HEK293 (cell line): ENCODE data around the gene KIAA0319L.

ENCODE experiments used
- CTCF ChIA-PET: fragments of 350-600 bp; formaldehyde crosslinking; extraction: SDS; loops from one replicate; lab custom pipeline; 2021; ENCODE audit warnings: antibody characterized with exemption; lab: Yijun Ruan, JAX
- POLR2A ChIA-PET: fragments of 300-600 bp; formaldehyde crosslinking; extraction: SDS; loops from one replicate; lab custom pipeline; 2020; ENCODE audit warnings: antibody characterized with exemption, inconsistent platforms; lab: Yijun Ruan, JAX
- H3K27ac ChIP-seq: fragments of 200-500 bp; sonication (Bioruptor generic); 2 replicates; pipeline ENCODE4 v1.5.1; 2014; ENCODE audit warnings: low read depth, low read length, control low read depth, inconsistent platforms; ENCODE audit errors: extremely low read depth
- H3K36me3 ChIP-seq, 2 experiments: fragments of 200-500 bp in 1 of 2; sonication (Bioruptor generic) in 1 of 2; 1 replicate in 1 of 2; 2 replicates in 1 of 2; pipeline ENCODE4 v1.5.1; 2014 to 2017; ENCODE audit warnings: inconsistent platforms in 2 of 2, low read length in 2 of 2; ENCODE audit not compliant: control insufficient read depth in 2 of 2, insufficient read depth in 1 of 2
- H3K4me1 ChIP-seq: fragments of 200-500 bp; sonication (Bioruptor generic); 2 replicates; pipeline ENCODE4 v1.5.1; 2014; ENCODE audit warnings: mild to moderate bottlenecking, low read length, inconsistent platforms; ENCODE audit not compliant: control insufficient read depth, insufficient read depth
- H3K4me3 ChIP-seq: 2 replicates; pipeline ENCODE4 v1.5.1; 2011; ENCODE audit warnings: low read depth, mild to moderate bottlenecking, control low read depth, low read length, moderate library complexity
- H3K9me3 ChIP-seq: fragments of 200-500 bp; sonication (Bioruptor generic); 2 replicates; pipeline ENCODE4 v1.5.1; 2014; ENCODE audit warnings: low read depth, low read length, inconsistent platforms; ENCODE audit not compliant: control insufficient read depth, insufficient read depth
- EGR2 ChIP-seq: fragments of 450-650 bp; formaldehyde crosslinking; IDR thresholded peaks from 2 replicates; pipeline ENCODE4 v1.5.1; 2016; ENCODE audit warnings: low read depth, missing biosample characterization, missing genetic modification characterization
- GLIS1 ChIP-seq: fragments of 450-650 bp; formaldehyde crosslinking; IDR thresholded peaks from 2 replicates; pipeline ENCODE4 v1.5.1; 2016; ENCODE audit warnings: missing biosample characterization, missing genetic modification characterization
- OSR2 ChIP-seq: fragments of 450-650 bp; formaldehyde crosslinking; IDR thresholded peaks from 2 replicates; pipeline ENCODE4 v1.5.1; 2016; ENCODE audit warnings: missing biosample characterization, missing genetic modification characterization
- YY1 ChIP-seq: fragments of 450-650 bp; formaldehyde crosslinking; IDR thresholded peaks from 2 replicates; pipeline ENCODE4 v1.5.1; 2018; ENCODE audit warnings: missing biosample characterization, missing genetic modification characterization
- YY2 ChIP-seq: fragments of 450-650 bp; formaldehyde crosslinking; IDR thresholded peaks from 2 replicates; pipeline ENCODE4 v1.5.1; 2016; ENCODE audit warnings: missing biosample characterization, missing genetic modification characterization
- ZFHX2 ChIP-seq: fragments of 450-650 bp; formaldehyde crosslinking; conservative IDR thresholded peaks from 2 replicates; pipeline ENCODE4 v1.5.1; 2016; ENCODE audit warnings: missing biosample characterization, missing genetic modification characterization
- ZFP41 ChIP-seq: fragments of 450-650 bp; formaldehyde crosslinking; IDR thresholded peaks from 2 replicates; pipeline ENCODE4 v1.5.1; 2016; ENCODE audit warnings: missing biosample characterization, missing genetic modification characterization, borderline replicate concordance
- ZNF19 ChIP-seq: fragments of 450-650 bp; formaldehyde crosslinking; IDR thresholded peaks from 2 replicates; pipeline ENCODE4; 2016; ENCODE audit warnings: missing biosample characterization, missing genetic modification characterization, low read depth
- ZNF248 ChIP-seq: fragments of 450-650 bp; formaldehyde crosslinking; IDR thresholded peaks from 2 replicates; pipeline ENCODE4 v1.5.1; 2017; ENCODE audit warnings: missing biosample characterization, missing genetic modification characterization
- ZNF610 ChIP-seq: fragments of 450-650 bp; formaldehyde crosslinking; IDR thresholded peaks from 2 replicates; pipeline ENCODE4 v1.5.1; 2016; ENCODE audit warnings: missing biosample characterization, missing genetic modification characterization, borderline replicate concordance
- ZNF792 ChIP-seq: fragments of 450-650 bp; formaldehyde crosslinking; IDR thresholded peaks from 2 replicates; pipeline ENCODE4 v1.5.1; 2016; ENCODE audit warnings: missing biosample characterization, missing genetic modification characterization
- TF ChIP-seq, protein P1 (sequence below): IDR thresholded peaks from 2 replicates; pipeline ENCODE4 v1.6.1; 2011; ENCODE audit warnings: mild to moderate bottlenecking, low read depth, low read length, borderline replicate concordance
- TF ChIP-seq, protein P2 (sequence below): fragments of 450-650 bp; IDR thresholded peaks from 2 replicates; pipeline ENCODE4 v1.5.1; 2018; ENCODE audit warnings: missing biosample characterization, missing genetic modification characterization

Gene KIAA0319L

DNA sequence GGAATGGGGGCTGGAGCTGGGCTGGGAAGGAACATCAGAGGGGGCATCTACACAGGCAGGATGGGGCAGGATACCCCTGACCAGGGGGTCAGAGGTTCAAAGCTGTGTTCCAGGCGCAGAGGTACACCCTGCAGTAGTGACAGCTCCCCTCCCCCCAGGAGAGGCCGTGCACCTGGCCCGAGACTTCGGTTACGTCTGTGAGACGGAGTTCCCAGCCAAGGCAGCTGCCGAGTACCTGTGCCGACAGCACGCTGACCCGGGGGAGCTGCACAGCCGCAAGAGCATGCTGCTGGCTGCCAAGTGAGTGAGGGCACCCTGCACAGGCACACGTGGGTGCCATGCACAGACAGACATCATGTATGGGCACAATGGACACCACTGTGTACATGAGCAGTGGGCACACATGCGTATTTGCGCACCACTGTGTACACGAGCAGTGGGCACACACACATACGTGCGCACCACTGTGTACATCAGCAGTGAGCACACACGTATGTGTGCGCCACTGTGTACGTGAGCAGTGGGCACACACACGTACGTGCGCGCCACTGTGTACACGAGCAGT is 33.4 kb upstream of the KIAA0319L start:
- H3K9me3 ChIP-seq, result no peaks in the 10 kb centered on the region
- H3K4me1 ChIP-seq, result no peaks in the 10 kb centered on the region
- CTCF ChIA-PET, result interaction anchor here (0.7 kb wide), 1 partner anchor 125 kb away, joined by 4 read pairs; no protein-coding TSS in a partner anchor
- POLR2A ChIA-PET, result interaction anchor here (1.4 kb wide), 1 partner anchor 179 kb away, joined by 4 read pairs; the partner anchor contains the start of gene CLSPN
- TF ChIP-seq ZNF792 (tag by site-specific recombination) (0 out of 2 replicates have a peak, but pooled peaks have one; percentile 32), ZNF19 (tag by site-specific recombination) (no peak)
- H3K4me3 ChIP-seq, result no peak overlapping the region
- peaks cover 0 to 15% of the 10 kb centered on the region in 2 experiments; a peak in 1 of 3 replicates for H3K36me3 ChIP-seq
- no peak overlapping the region for H3K27ac ChIP-seq

DNA sequence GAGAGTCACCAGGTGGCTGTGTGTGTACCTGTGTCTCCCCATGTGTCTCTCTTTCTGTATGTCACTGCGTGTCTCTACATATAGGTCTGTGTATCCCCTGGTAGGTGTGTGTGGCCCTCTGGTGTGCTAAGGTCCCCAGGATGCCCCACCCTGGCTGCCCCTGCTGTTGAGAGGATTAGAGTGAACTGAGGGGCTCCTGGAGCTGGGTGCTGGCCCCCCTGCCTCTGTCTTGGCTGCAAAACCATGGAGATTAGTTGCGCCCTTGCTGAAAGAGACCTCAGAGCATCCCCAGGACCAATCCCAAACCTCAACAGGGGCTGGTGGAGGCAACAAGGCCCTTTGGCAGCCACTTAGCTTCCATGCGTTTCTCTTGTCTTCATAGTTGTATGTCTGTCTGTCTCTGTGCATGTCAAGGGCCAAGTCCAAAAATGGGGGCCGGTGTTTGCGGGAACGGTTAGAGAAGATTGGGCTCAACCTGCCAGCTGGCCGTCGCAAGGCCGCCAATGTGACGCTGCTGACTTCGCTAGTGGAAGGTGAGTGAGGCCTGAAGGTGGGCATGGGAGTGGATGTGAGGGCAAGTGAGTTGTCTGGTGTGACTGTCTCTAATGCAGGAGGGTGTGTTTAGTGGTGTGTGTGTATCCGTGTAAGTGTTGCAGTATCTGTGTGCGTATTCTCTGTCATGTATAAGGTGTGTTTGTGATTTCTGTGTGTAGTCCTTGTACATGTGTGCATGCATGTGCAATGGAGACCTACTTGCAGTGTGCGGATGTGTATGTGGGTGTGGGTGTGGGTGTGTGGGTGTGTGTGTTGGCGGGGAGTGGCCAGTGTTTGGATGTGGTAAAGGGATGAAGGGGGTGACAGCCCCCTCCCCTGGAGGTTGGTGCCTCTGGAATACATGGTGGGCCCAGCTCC is 32.6 kb upstream of the KIAA0319L start:
- ChIA-PET POLR2A (interaction anchor here (0.7 to 1.4 kb wide), 2 partner anchors 34 to 180 kb away, joined by 3 to 4 read pairs; partner anchors contain the start of gene CLSPN), CTCF (no interaction called here)
- Histone ChIP-seq H3K27ac (no peak overlapping the region), H3K36me3 (peaks cover 0 to 12% of the 10 kb centered on the region in 2 experiments; a peak in 1 of 3 replicates), H3K4me1 (no peaks in the 10 kb centered on the region), H3K9me3 (no peaks in the 10 kb centered on the region), H3K4me3 (no peak overlapping the region)
- TF ChIP-seq OSR2 (tag by site-specific recombination) (no peak), ZFHX2 (peak; percentile 87), EGR2 (tag by site-specific recombination) (peak; percentile 95), ZFP41 (tag by site-specific recombination) (no peak), GLIS1 (no peak)

DNA sequence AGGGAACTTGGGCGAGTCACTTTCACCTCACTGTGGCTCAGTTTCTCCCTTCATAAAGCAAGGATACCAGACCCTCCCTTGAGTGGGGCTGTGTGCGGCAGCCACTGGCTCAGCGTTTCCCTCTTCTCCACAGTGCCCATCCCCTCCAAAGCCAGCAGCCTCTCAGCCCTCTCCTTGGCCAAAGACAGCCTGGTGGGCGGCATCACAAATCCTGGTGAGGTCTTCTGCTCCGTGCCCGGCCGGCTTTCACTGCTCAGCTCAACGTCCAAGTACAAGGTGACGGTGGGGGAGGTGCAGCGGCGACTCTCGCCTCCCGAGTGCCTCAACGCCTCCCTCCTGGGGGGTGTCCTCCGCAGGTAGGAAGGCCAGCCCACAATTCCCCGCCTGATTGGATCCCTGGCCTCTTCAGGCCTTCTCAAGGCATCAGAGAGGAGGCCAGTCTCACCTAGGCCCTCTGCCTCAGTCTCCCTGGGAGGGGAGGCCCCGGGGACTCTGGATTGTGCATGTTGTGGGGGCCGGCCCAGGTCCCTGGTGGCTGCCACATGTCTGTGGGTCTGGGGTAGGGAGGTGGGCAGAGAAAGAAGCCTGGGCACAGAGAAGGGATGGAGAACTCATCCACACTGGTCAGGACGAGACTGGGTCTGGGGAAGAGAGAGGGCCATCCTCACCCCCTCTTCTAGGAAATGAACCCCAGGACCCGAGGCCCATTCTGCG is 31.2 kb upstream of the KIAA0319L start:
- ChIA-PET CTCF (interaction anchor here (0.6 kb wide), 1 partner anchor 36 kb away, joined by 7 read pairs; no protein-coding TSS in a partner anchor), POLR2A (no interaction called here)
- Histone ChIP-seq H3K9me3 (no peaks in the 10 kb centered on the region), H3K27ac (no peak overlapping the region), H3K4me1 (no peaks in the 10 kb centered on the region), H3K36me3 (peaks cover 0 to 12% of the 10 kb centered on the region in 2 experiments; a peak in 1 of 3 replicates), H3K4me3 (no peak overlapping the region)
- TF ChIP-seq ZNF248 (no peak), YY2 (no peak), ZNF610 (tag by site-specific recombination) (no peak), YY1 (no peak)
- TF ChIP-seq, protein P1, sequence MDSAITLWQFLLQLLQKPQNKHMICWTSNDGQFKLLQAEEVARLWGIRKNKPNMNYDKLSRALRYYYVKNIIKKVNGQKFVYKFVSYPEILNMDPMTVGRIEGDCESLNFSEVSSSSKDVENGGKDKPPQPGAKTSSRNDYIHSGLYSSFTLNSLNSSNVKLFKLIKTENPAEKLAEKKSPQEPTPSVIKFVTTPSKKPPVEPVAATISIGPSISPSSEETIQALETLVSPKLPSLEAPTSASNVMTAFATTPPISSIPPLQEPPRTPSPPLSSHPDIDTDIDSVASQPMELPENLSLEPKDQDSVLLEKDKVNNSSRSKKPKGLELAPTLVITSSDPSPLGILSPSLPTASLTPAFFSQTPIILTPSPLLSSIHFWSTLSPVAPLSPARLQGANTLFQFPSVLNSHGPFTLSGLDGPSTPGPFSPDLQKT, result no peak
- TF ChIP-seq, protein P2, sequence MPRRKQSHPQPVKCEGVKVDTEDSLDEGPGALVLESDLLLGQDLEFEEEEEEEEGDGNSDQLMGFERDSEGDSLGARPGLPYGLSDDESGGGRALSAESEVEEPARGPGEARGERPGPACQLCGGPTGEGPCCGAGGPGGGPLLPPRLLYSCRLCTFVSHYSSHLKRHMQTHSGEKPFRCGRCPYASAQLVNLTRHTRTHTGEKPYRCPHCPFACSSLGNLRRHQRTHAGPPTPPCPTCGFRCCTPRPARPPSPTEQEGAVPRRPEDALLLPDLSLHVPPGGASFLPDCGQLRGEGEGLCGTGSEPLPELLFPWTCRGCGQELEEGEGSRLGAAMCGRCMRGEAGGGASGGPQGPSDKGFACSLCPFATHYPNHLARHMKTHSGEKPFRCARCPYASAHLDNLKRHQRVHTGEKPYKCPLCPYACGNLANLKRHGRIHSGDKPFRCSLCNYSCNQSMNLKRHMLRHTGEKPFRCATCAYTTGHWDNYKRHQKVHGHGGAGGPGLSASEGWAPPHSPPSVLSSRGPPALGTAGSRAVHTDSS, result no peak
